SU-DHL-6 (cell line): Measurements from ENCODE around the gene GAB2.

ENCODE experiments used
- CTCF ChIP-seq: fragments of 200-600 bp; sonication (generic); IDR thresholded peaks from one replicate; pipeline ENCODE4 v1.5.1; 2017; ENCODE audit warnings: antibody characterized with exemption, mild to moderate bottlenecking, low read length, moderate library complexity; ENCODE audit not compliant: insufficient read depth, poor library complexity, severe bottlenecking
- EZH2phosphoT487 ChIP-seq: fragments of 200-600 bp; sonication (generic), shearing (Covaris generic); conservative IDR thresholded peaks from 2 replicates; pipeline ENCODE4 v1.6.1; 2018; ENCODE audit warnings: mild to moderate bottlenecking, antibody characterized with exemption, low read length, moderate library complexity, mixed read lengths

GRCh38 chr11:78428773-78429172 is 11.2 kb upstream of the GAB2 start:
- no peak for TF ChIP-seq CTCF
- no peak for TF ChIP-seq EZH2phosphoT487
